NCI-H1417 (cell line): Measurements from ENCODE around the gene DNAJB1.
"Not testable (repeated sequence)": the region's sequence is repeated elsewhere in the genome, so short reads cannot be mapped to it uniquely, and the experiment has no call there.

Experiments used
- DNase-seq, 3 experiments: peaks; one replicate each; lab custom pipeline; 2025; lab: John Stamatoyannopoulos, UW

DNAJB1 gene

GRCh38 chr19:14553042-14553938 lies 35.1 kb upstream of the DNAJB1 start:
- no peak for DNase-seq

- not testable (repeated sequence) for DNase-seq
Observed at GRCh38 chr19:14552006-14552360, 33.8 kb upstream of the DNAJB1 start.

- DNase-seq = not testable (repeated sequence)
Observed at GRCh38 chr19:14551134-14552005, 33.2 kb upstream of the DNAJB1 start.

- DNase-seq = no peak
Observed at GRCh38 chr19:14550201-14550754, 32.1 kb upstream of the DNAJB1 start.

GRCh38 chr19:14545716-14546082 lies 27.5 kb upstream of the DNAJB1 start:
- peak in 1 of 3 experiments; percentile 29 for DNase-seq

GRCh38 chr19:14544977-14545715 lies 26.9 kb upstream of the DNAJB1 start:
- DNase-seq = peak; percentile 75 to 97 (median 94)

GRCh38 chr19:14544047-14544446 lies 25.9 kb upstream of the DNAJB1 start:
- no peak for DNase-seq

- DNase-seq = no peak
Observed at GRCh38 chr19:14542711-14543328, 24.6 kb upstream of the DNAJB1 start.

GRCh38 chr19:14541979-14542378 lies 23.8 kb upstream of the DNAJB1 start:
- DNase-seq = not testable (repeated sequence)

- DNase-seq = no peak
Observed at GRCh38 chr19:14540741-14541525, 22.7 kb upstream of the DNAJB1 start.

GRCh38 chr19:14536926-14537692 lies 18.9 kb upstream of the DNAJB1 start:
- peak in 1 of 3 experiments; percentile 37 for DNase-seq

GRCh38 chr19:14533450-14533849 lies 15.3 kb upstream of the DNAJB1 start:
- DNase-seq = no peak

- no peak for DNase-seq
Observed at GRCh38 chr19:14530506-14530905, 12.3 kb upstream of the DNAJB1 start.

GRCh38 chr19:14530005-14530348 lies 11.8 kb upstream of the DNAJB1 start:
- DNase-seq = no peak

- peak; percentile 98 to 100 (median 100) for DNase-seq
Observed at GRCh38 chr19:14529254-14530004, 11.2 kb upstream of the DNAJB1 start, which contains the start of gene TECR. TECR (plus strand) TSS chr19:14529594; CDS start chr19:14529697, 103 bp downstream.

GRCh38 chr19:14528419-14529253 lies 10.4 kb upstream of the DNAJB1 start:
- DNase-seq = no peak

- no peak for DNase-seq
Observed at GRCh38 chr19:14526423-14526822, 8.2 kb upstream of the DNAJB1 start.

GRCh38 chr19:14525729-14526128 lies 7.5 kb upstream of the DNAJB1 start:
- DNase-seq = no peak
